ENCODE measurements around the gene FTCD. TPM values are rescaled to one million over a fixed set of nuclear protein-coding genes. Genes with fewer than 3 reads are reported as not detected.

FTCD gene
- total and polyA plus RNA-seq, 2 donors (not counting 1 experiment from before 2014, with no cell fraction given), result 0.27 to 1.3 TPM

DNA sequence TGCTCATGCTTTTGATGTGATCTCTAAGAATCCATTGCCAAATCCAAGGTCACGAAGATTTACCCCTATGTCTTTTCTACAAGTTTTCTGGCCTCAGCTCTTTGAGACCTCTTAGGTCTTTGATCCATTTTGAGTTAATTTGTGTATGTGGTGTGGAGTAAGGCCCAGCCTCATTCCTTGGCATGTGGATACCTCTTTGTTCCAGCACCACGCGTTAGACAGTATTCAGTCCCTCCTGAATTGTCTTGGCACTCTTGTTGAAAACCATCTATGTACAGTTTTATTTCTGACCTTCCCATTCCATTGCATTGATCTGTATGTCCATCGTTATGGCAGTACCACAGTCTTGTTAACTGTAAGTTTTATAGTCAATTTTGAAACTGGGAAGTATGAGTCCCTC, 8.0 kb upstream of the FTCD start:
- no peak for TF ChIP-seq EZH2 (IDR thresholded peaks at IDR 0.05; ENCODE audit: low read length, missing control alignments)
- TF ChIP-seq, protein P1, sequence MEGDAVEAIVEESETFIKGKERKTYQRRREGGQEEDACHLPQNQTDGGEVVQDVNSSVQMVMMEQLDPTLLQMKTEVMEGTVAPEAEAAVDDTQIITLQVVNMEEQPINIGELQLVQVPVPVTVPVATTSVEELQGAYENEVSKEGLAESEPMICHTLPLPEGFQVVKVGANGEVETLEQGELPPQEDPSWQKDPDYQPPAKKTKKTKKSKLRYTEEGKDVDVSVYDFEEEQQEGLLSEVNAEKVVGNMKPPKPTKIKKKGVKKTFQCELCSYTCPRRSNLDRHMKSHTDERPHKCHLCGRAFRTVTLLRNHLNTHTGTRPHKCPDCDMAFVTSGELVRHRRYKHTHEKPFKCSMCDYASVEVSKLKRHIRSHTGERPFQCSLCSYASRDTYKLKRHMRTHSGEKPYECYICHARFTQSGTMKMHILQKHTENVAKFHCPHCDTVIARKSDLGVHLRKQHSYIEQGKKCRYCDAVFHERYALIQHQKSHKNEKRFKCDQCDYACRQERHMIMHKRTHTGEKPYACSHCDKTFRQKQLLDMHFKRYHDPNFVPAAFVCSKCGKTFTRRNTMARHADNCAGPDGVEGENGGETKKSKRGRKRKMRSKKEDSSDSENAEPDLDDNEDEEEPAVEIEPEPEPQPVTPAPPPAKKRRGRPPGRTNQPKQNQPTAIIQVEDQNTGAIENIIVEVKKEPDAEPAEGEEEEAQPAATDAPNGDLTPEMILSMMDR (conservative IDR thresholded peaks at IDR 0.05 in 1 of 2, IDR thresholded peaks at IDR 0.05 in 1 of 2; ENCODE audit: low read depth in 1 of 2, low read length in 2 of 2), result no peak
- Histone ChIP-seq H3K36me3 (ENCODE audit: control insufficient read depth, insufficient read depth, low read length) (no peaks in the 10 kb centered on the region), H3K27me3 (ENCODE audit: control insufficient read depth, insufficient read depth, low read length) (no peaks in the 10 kb centered on the region), H3K9ac (ENCODE audit: insufficient read depth, low read length) (no peak overlapping the region), H3K4me1 (ENCODE audit: control insufficient read depth, extremely low read depth, insufficient read depth, low read length) (no peaks in the 10 kb centered on the region), H3K4me3 (replicated peaks in 1 of 4; ENCODE audit: control extremely low read depth in 1 of 4, insufficient read depth in 1 of 4, low read depth in 3 of 4, low read length in 4 of 4) (no peak overlapping the region), H4K20me1 (ENCODE audit: control insufficient read depth, extremely low read depth, insufficient read depth, low read length) (no peaks in the 10 kb centered on the region), H3K4me2 (ENCODE audit: extremely low read depth, insufficient read depth, low read length) (no peak overlapping the region), H3K9me3 (ENCODE audit: control insufficient read depth, insufficient read depth, low read depth, low read length) (no peaks in the 10 kb centered on the region), H2AFZ (ENCODE audit: low read length) (no peak overlapping the region), H3K27ac (ENCODE audit: insufficient read depth, low read length) (no peak overlapping the region), H3K79me2 (ENCODE audit: control insufficient read depth, insufficient read depth, low read length) (no peaks in the 10 kb centered on the region)
- DNase-seq (ENCODE audit: low read depth in 2 of 2), result no peak

- Histone ChIP-seq H3K27me3 (ENCODE audit: control insufficient read depth, insufficient read depth, low read length) (no peaks in the 10 kb centered on the region), H3K9ac (ENCODE audit: insufficient read depth, low read length) (no peak overlapping the region), H3K4me2 (ENCODE audit: extremely low read depth, insufficient read depth, low read length) (no peak overlapping the region), H3K4me3 (replicated peaks in 1 of 4; ENCODE audit: control extremely low read depth in 1 of 4, insufficient read depth in 1 of 4, low read depth in 3 of 4, low read length in 4 of 4) (no peak overlapping the region), H2AFZ (ENCODE audit: low read length) (no peak overlapping the region), H3K79me2 (ENCODE audit: control insufficient read depth, insufficient read depth, low read length) (no peaks in the 10 kb centered on the region), H3K9me3 (ENCODE audit: control insufficient read depth, insufficient read depth, low read depth, low read length) (no peaks in the 10 kb centered on the region), H3K27ac (ENCODE audit: insufficient read depth, low read length) (no peak overlapping the region), H3K4me1 (ENCODE audit: control insufficient read depth, extremely low read depth, insufficient read depth, low read length) (no peaks in the 10 kb centered on the region), H4K20me1 (ENCODE audit: control insufficient read depth, extremely low read depth, insufficient read depth, low read length) (no peaks in the 10 kb centered on the region), H3K36me3 (ENCODE audit: control insufficient read depth, insufficient read depth, low read length) (no peaks in the 10 kb centered on the region)
- TF ChIP-seq, protein P1 (conservative IDR thresholded peaks at IDR 0.05 in 1 of 2, IDR thresholded peaks at IDR 0.05 in 1 of 2; ENCODE audit: low read depth in 1 of 2, low read length in 2 of 2), result no peak
- TF ChIP-seq EZH2 (IDR thresholded peaks at IDR 0.05; ENCODE audit: low read length, missing control alignments), result no peak
- DNase-seq (ENCODE audit: low read depth in 2 of 2), result no peak
These were observed 6.5 kb upstream of the FTCD start for GRCh38 chr21:46161633-46162592.

DNA sequence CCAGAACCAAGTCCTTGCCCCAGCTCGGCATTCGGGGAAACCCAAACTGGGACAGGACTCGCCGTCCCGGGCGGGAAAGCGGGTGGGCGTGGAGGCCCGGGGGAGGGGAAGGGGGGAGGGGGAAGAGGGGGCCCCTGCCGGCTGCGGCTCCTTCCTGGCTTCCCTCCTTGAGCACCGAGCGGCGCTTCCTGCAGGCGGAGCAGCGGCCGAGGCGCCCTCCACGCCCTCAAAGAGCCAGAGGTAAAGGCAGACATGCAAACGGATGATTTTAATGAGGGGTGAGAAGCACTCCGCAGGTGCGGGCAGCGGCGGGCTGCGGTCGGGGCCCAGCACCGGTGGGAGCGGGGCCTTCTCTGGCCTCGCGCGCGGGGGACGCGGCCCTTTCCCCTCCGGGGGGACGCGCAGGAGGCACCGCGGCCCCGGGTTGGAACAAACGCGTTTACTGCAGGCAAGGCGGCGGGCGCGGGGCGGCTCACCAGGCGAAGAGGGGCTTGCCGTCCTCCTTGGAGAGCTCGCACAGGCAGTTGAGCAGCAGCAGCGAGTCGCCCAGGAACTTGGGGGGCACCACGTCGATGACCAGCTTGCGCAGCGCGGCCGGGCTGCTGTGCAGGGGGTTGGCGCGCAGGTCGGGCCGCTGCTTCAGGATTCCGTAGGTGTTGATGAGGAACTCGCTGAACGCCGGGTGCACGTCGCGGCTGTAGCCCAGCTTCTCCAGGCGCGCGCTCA, 5.7 kb upstream of the FTCD start:
- no peaks in the 10 kb centered on the region for H3K9me3 ChIP-seq (ENCODE audit: control insufficient read depth, insufficient read depth, low read depth, low read length)
- no peaks in the 10 kb centered on the region for H4K20me1 ChIP-seq (ENCODE audit: control insufficient read depth, extremely low read depth, insufficient read depth, low read length)
- H3K27me3 ChIP-seq (ENCODE audit: control insufficient read depth, insufficient read depth, low read length), result no peaks in the 10 kb centered on the region
- no peak overlapping the region for H3K9ac ChIP-seq (ENCODE audit: insufficient read depth, low read length)
- no peak overlapping the region for H3K27ac ChIP-seq (ENCODE audit: insufficient read depth, low read length)
- no peak for DNase-seq (ENCODE audit: low read depth in 2 of 2)
- H3K79me2 ChIP-seq (ENCODE audit: control insufficient read depth, insufficient read depth, low read length), result no peaks in the 10 kb centered on the region
- no peaks in the 10 kb centered on the region for H3K36me3 ChIP-seq (ENCODE audit: control insufficient read depth, insufficient read depth, low read length)
- no peak overlapping the region for H3K4me3 ChIP-seq (replicated peaks in 1 of 4; ENCODE audit: control extremely low read depth in 1 of 4, insufficient read depth in 1 of 4, low read depth in 3 of 4, low read length in 4 of 4)
- no peak overlapping the region for H2AFZ ChIP-seq (ENCODE audit: low read length)
- no peaks in the 10 kb centered on the region for H3K4me1 ChIP-seq (ENCODE audit: control insufficient read depth, extremely low read depth, insufficient read depth, low read length)
- H3K4me2 ChIP-seq (ENCODE audit: extremely low read depth, insufficient read depth, low read length), result no peak overlapping the region
- TF ChIP-seq EZH2 (IDR thresholded peaks at IDR 0.05; ENCODE audit: low read length, missing control alignments), result no peak
- TF ChIP-seq, protein P1 (conservative IDR thresholded peaks at IDR 0.05 in 1 of 2, IDR thresholded peaks at IDR 0.05 in 1 of 2; ENCODE audit: low read depth in 1 of 2, low read length in 2 of 2), result no peak

All from fibroblast of lung (primary cell).